ENCODE data around the gene NPLOC4. TPM values are rescaled to one million over a fixed set of nuclear protein-coding genes. Genes with fewer than 3 reads are reported as not detected.

NPLOC4 gene
- total RNA-seq, 1 donor from 2014 or later = 44.1 TPM

GRCh38 chr17:81641825-81642489, 5.0 kb upstream of the NPLOC4 start:
- H3K4me3 Mint-ChIP-seq = no peak overlapping the region
- Histone ChIP-seq H3K27me3 (no peaks in the 10 kb centered on the region), H3K4me1 (no peaks in the 10 kb centered on the region), H3K4me2 (no peak overlapping the region), H3K36me3 (no peaks in the 10 kb centered on the region), H2AFZ (replicated peaks) (no peak overlapping the region), H3K9me3 (ENCODE audit: low read depth) (no peaks in the 10 kb centered on the region), H3K79me2 (ENCODE audit: low read depth) (no peaks in the 10 kb centered on the region), H3K4me3 (no peak overlapping the region), H3K27ac (no peak overlapping the region), H3F3A (ENCODE audit: low read depth) (no peaks in the 10 kb centered on the region), H3K9ac (no peak overlapping the region), H4K20me1 (ENCODE audit: low read depth) (no peaks in the 10 kb centered on the region)
- peaks cover 7% of the 10 kb centered on the region for H3K4me1 Mint-ChIP-seq
- peaks cover 2% of the 10 kb centered on the region for H3K27me3 Mint-ChIP-seq (ENCODE audit: insufficient read depth, low read depth)
- no peaks in the 10 kb centered on the region for H3K36me3 Mint-ChIP-seq
- TF ChIP-seq EZH2phosphoT487 (IDR thresholded peaks at IDR 0.05) (no peak), CTCF (IDR thresholded peaks at IDR 0.05) (no peak), EZH2 (IDR thresholded peaks at IDR 0.05) (no peak)
- H3K27ac Mint-ChIP-seq = peak overlapping the region; percentile 78
- no peaks in the 10 kb centered on the region for H3K9me3 Mint-ChIP-seq
- no peak for DNase-seq (ENCODE audit: low spot score)

GRCh38 chr17:81640011-81640410, 3.1 kb upstream of the NPLOC4 start:
- Histone ChIP-seq H3K79me2 (ENCODE audit: low read depth) (peaks cover 17% of the 10 kb centered on the region), H3K36me3 (no peaks in the 10 kb centered on the region), H2AFZ (replicated peaks) (no peak overlapping the region), H3K9me3 (ENCODE audit: low read depth) (no peaks in the 10 kb centered on the region), H3F3A (ENCODE audit: low read depth) (peaks cover 7% of the 10 kb centered on the region), H3K9ac (no peak overlapping the region), H3K27me3 (no peaks in the 10 kb centered on the region), H4K20me1 (ENCODE audit: low read depth) (peaks cover 16% of the 10 kb centered on the region), H3K4me1 (peaks cover 8% of the 10 kb centered on the region), H3K27ac (no peak overlapping the region), H3K4me3 (no peak overlapping the region), H3K4me2 (no peak overlapping the region)
- Mint-ChIP-seq H3K4me1 (peaks cover 16% of the 10 kb centered on the region), H3K9me3 (no peaks in the 10 kb centered on the region), H3K27me3 (ENCODE audit: insufficient read depth, low read depth) (no peaks in the 10 kb centered on the region), H3K36me3 (peaks cover 2% of the 10 kb centered on the region), H3K4me3 (peak overlapping the region; percentile 46), H3K27ac (no peak overlapping the region)
- no peak for TF ChIP-seq EZH2phosphoT487 (IDR thresholded peaks at IDR 0.05)
- no peak for TF ChIP-seq CTCF (IDR thresholded peaks at IDR 0.05)
- TF ChIP-seq EZH2 (IDR thresholded peaks at IDR 0.05) = no peak
- DNase-seq (ENCODE audit: low spot score) = no peak

- Mint-ChIP-seq H3K27ac (no peak overlapping the region), H3K4me3 (peak overlapping the region; percentile 34)
Measured at GRCh38 chr17:81638683-81639082, 1.8 kb upstream of the NPLOC4 start.

More at GRCh38 chr17:81638683-81639082, 1.8 kb upstream of the NPLOC4 start:
- peaks cover 8% of the 10 kb centered on the region for H3K4me1 ChIP-seq
- peaks cover 16% of the 10 kb centered on the region for H3K4me1 Mint-ChIP-seq
- H4K20me1 ChIP-seq (ENCODE audit: low read depth) = peaks cover 23% of the 10 kb centered on the region
- H3K9me3 ChIP-seq (ENCODE audit: low read depth) = no peaks in the 10 kb centered on the region
- DNase-seq (ENCODE audit: low spot score) = no peak
- H3K27me3 Mint-ChIP-seq (ENCODE audit: insufficient read depth, low read depth) = no peaks in the 10 kb centered on the region
- peaks cover 2% of the 10 kb centered on the region for H3K36me3 Mint-ChIP-seq
- H3K4me3 ChIP-seq = no peak overlapping the region
- TF ChIP-seq CTCF (IDR thresholded peaks at IDR 0.05) (no peak), EZH2 (IDR thresholded peaks at IDR 0.05) (no peak), EZH2phosphoT487 (IDR thresholded peaks at IDR 0.05) (no peak)
- no peak overlapping the region for H2AFZ ChIP-seq (replicated peaks)
- no peaks in the 10 kb centered on the region for H3K9me3 Mint-ChIP-seq
- H3K9ac ChIP-seq = no peak overlapping the region
- H3K27ac ChIP-seq = no peak overlapping the region
- H3K27me3 ChIP-seq = no peaks in the 10 kb centered on the region
- H3K79me2 ChIP-seq (ENCODE audit: low read depth) = peaks cover 30% of the 10 kb centered on the region
- H3K36me3 ChIP-seq = no peaks in the 10 kb centered on the region
- peaks cover 7% of the 10 kb centered on the region for H3F3A ChIP-seq (ENCODE audit: low read depth)
- no peak overlapping the region for H3K4me2 ChIP-seq

Measured in neural progenitor cell (in vitro differentiated cells).